Measurements from ENCODE around the gene RPL6. TPM values are rescaled to one million over a fixed set of nuclear protein-coding genes. Genes with fewer than 3 reads are reported as not detected.

The RPL6 gene
- polyA plus RNA-seq, 1 of the 3 experiments (the other 2 are of a cell fraction) = 2,073 TPM

- Histone ChIP-seq H3K36me3 (replicated peaks in 1 of 2; ENCODE audit: control insufficient read depth in 1 of 2, insufficient read depth in 2 of 2, low read length in 1 of 2) (no peaks in the 10 kb centered on the region), H3K9ac (no peak overlapping the region), H3K27ac (ENCODE audit: low read depth in 2 of 2, low read length in 1 of 2) (no peak overlapping the region), H3K4me2 (no peak overlapping the region), H3K9me2 (no peaks in the 10 kb centered on the region), H3K79me2 (ENCODE audit: insufficient read depth) (peaks cover 81% of the 10 kb centered on the region), H3K4me3 (ENCODE audit: low read depth in 2 of 2, low read length in 1 of 2) (no peak overlapping the region), H3K9me3 (no peaks in the 10 kb centered on the region), H2AFZ (ENCODE audit: low read depth) (no peak overlapping the region), H4K20me1 (ENCODE audit: insufficient read depth) (peaks cover 21% of the 10 kb centered on the region), H3F3A (replicated peaks; ENCODE audit: insufficient read depth) (no peaks in the 10 kb centered on the region), H3K27me3 (ENCODE audit: insufficient read depth) (no peaks in the 10 kb centered on the region), H3K4me1 (ENCODE audit: control insufficient read depth in 1 of 2, insufficient read depth in 2 of 2, low read depth in 1 of 2, low read length in 1 of 2) (no peaks in the 10 kb centered on the region)
- DNase-seq = no peak
- 91% methylated on average over 4 of the region's 4 CpGs for WGBS (ENCODE audit: low lambda C conversion rate)
- ChIA-PET POLR2A (no interaction called here), CTCF (interaction anchor here (0.7 to 1.3 kb wide), 2 partner anchors 9 to 14 kb away, joined by 3 read pairs; no protein-coding TSS in a partner anchor)
- TF ChIP-seq RAD21 (IDR thresholded peaks at IDR 0.05; ENCODE audit: low read length) (no peak), IRF3 (IDR thresholded peaks at IDR 0.05; ENCODE audit: low read depth, low read length) (no peak), MEF2A (IDR thresholded peaks at IDR 0.05; ENCODE audit: borderline replicate concordance, low read depth) (no peak)
These were observed 50.1 kb downstream of the RPL6 start for GRCh38 chr12:112359290-112359689.

- Histone ChIP-seq H4K20me1 (ENCODE audit: insufficient read depth) (peaks cover 13% of the 10 kb centered on the region), H3K9me2 (no peaks in the 10 kb centered on the region), H3K36me3 (replicated peaks in 1 of 2; ENCODE audit: control insufficient read depth in 1 of 2, insufficient read depth in 2 of 2, low read length in 1 of 2) (no peaks in the 10 kb centered on the region), H3K27me3 (ENCODE audit: insufficient read depth) (no peaks in the 10 kb centered on the region), H3K4me2 (no peak overlapping the region), H2AFZ (ENCODE audit: low read depth) (no peak overlapping the region), H3F3A (replicated peaks; ENCODE audit: insufficient read depth) (no peaks in the 10 kb centered on the region), H3K4me1 (ENCODE audit: control insufficient read depth in 1 of 2, insufficient read depth in 2 of 2, low read depth in 1 of 2, low read length in 1 of 2) (no peaks in the 10 kb centered on the region), H3K9me3 (no peaks in the 10 kb centered on the region), H3K79me2 (ENCODE audit: insufficient read depth) (peaks cover 73% of the 10 kb centered on the region), H3K27ac (ENCODE audit: low read depth in 2 of 2, low read length in 1 of 2) (no peak overlapping the region), H3K9ac (no peak overlapping the region), H3K4me3 (ENCODE audit: low read depth in 2 of 2, low read length in 1 of 2) (no peak overlapping the region)
- 90% methylated on average over 2 of the region's 2 CpGs for WGBS (ENCODE audit: low lambda C conversion rate)
- no peak for DNase-seq
- POLR2A ChIA-PET = no interaction called here
- CTCF ChIA-PET = interaction anchor here (2.0 kb wide), 1 partner anchor 31 kb away, joined by 9 read pairs; no protein-coding TSS in a partner anchor
- TF ChIP-seq RFX5 (IDR thresholded peaks at IDR 0.05; ENCODE audit: low read length) (no peak), FOXJ3 (CRISPR knock-in tag; IDR thresholded peaks at IDR 0.05) (no peak), MEF2A (IDR thresholded peaks at IDR 0.05; ENCODE audit: borderline replicate concordance, low read depth) (no peak), GATA2 (CRISPR knock-in tag; IDR thresholded peaks at IDR 0.05) (no peak), ZBTB33 (IDR thresholded peaks at IDR 0.05; ENCODE audit: borderline replicate concordance, low read depth) (no peak), EZH2phosphoT487 (IDR thresholded peaks at IDR 0.05; ENCODE audit: borderline replicate concordance, low read depth) (no peak), TEAD4 (IDR thresholded peaks at IDR 0.05; ENCODE audit: borderline replicate concordance, insufficient read depth) (no peak), CHD2 (IDR thresholded peaks at IDR 0.05; ENCODE audit: low read length, partially characterized antibody) (no peak), IRF3 (IDR thresholded peaks at IDR 0.05; ENCODE audit: low read depth, low read length) (no peak), FOXM1 (IDR thresholded peaks at IDR 0.05; ENCODE audit: low read depth) (no peak), NRF1 (IDR thresholded peaks at IDR 0.05; ENCODE audit: low read depth, low read length) (no peak), YY1 (IDR thresholded peaks at IDR 0.05; ENCODE audit: low read depth) (no peak), FOSL2 (IDR thresholded peaks at IDR 0.05; ENCODE audit: borderline replicate concordance, low read depth) (no peak), CTCF (IDR thresholded peaks at IDR 0.05) (no peak), JUND (IDR thresholded peaks at IDR 0.05) (no peak), POLR2AphosphoS5 (IDR thresholded peaks at IDR 0.05; ENCODE audit: low read depth, low read length) (no peak), SMC3 (IDR thresholded peaks at IDR 0.05; ENCODE audit: low read depth, low read length) (no peak)
These were observed 52.2 kb downstream of the RPL6 start for GRCh38 chr12:112357214-112357613.
